Kidney epithelial cell (primary cell): ENCODE results near the gene HHIP. TPM values are rescaled to one million over a fixed set of nuclear protein-coding genes. Genes with fewer than 3 reads are reported as not detected.

Experiments used
- DNase-seq: peaks from one replicate; pipeline ENCODE4 v3.0.0-alpha.2; 2010; ENCODE audit warnings: low read depth
- H3K27me3 ChIP-seq: 2 replicates; pipeline ENCODE4 v1.6.0; 2011; ENCODE audit warnings: low read length; ENCODE audit not compliant: control insufficient read depth, insufficient read depth
- H3K36me3 ChIP-seq: 2 replicates; pipeline ENCODE4 v1.5.1; 2011; ENCODE audit warnings: low read length; ENCODE audit not compliant: control insufficient read depth, insufficient read depth
- H3K4me3 ChIP-seq: 2 replicates; pipeline ENCODE4 v1.5.1; 2011; ENCODE audit warnings: low read depth, mild to moderate bottlenecking, control low read depth, low read length
- total RNA-seq: library from RNA; depleted of rRNA; stranded (reverse); fragments of >200 nt; gene quantifications from 2 replicates; pipeline ENCODE4 v1.2.3, GENCODE V29; 2015
- TF ChIP-seq, protein P1 (sequence below): IDR thresholded peaks from 2 replicates; pipeline ENCODE4 v1.5.1; 2011; ENCODE audit warnings: mild to moderate bottlenecking, moderate library complexity, low read length, control low read depth, inconsistent platforms; ENCODE audit not compliant: insufficient read depth, poor library complexity, severe bottlenecking

HHIP gene
- total RNA-seq, 1 donor from 2014 or later: 0.54 TPM

DNA sequence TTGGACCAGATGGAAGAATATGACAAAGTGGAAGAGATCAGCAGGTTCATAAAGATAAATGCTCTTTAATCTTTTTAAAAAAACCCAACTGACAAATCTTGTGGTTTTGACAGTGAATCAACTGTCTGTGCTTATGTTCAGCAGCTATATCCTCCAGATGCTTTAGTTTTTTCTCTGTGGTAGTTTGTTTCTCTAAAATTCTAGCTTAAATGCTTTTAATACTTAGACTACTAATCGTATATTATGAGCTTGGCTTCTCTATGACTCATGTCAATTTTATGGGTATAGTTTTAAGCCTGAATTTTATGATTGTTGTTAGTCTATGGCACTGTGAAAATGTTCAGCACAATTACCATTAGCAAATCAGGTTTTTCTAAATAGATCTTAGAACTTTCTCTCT lies 12.9 kb downstream of the HHIP start:
- TF ChIP-seq, protein P1, sequence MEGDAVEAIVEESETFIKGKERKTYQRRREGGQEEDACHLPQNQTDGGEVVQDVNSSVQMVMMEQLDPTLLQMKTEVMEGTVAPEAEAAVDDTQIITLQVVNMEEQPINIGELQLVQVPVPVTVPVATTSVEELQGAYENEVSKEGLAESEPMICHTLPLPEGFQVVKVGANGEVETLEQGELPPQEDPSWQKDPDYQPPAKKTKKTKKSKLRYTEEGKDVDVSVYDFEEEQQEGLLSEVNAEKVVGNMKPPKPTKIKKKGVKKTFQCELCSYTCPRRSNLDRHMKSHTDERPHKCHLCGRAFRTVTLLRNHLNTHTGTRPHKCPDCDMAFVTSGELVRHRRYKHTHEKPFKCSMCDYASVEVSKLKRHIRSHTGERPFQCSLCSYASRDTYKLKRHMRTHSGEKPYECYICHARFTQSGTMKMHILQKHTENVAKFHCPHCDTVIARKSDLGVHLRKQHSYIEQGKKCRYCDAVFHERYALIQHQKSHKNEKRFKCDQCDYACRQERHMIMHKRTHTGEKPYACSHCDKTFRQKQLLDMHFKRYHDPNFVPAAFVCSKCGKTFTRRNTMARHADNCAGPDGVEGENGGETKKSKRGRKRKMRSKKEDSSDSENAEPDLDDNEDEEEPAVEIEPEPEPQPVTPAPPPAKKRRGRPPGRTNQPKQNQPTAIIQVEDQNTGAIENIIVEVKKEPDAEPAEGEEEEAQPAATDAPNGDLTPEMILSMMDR: no peak
- Histone ChIP-seq H3K4me3 (no peak overlapping the region), H3K36me3 (no peaks in the 10 kb centered on the region), H3K27me3 (no peaks in the 10 kb centered on the region)
- no peak for DNase-seq

DNA sequence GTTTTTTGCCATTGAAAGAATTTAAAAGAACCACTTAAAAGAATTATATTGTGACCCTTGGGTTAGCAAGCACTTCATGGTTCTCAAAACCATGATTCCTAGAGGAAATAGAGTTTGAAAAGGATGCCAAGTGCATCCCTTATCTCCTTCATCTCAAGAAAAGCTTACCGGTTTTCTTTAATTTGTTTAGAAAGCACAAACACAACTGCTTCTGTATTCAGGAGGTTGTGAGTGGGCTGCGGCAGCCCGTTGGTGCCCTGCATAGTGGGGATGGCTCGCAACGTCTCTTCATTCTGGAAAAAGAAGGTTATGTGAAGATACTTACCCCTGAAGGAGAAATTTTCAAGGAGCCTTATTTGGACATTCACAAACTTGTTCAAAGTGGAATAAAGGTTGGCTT lies 13.5 kb downstream of the HHIP start:
- Histone ChIP-seq H3K27me3 (no peaks in the 10 kb centered on the region), H3K36me3 (no peaks in the 10 kb centered on the region), H3K4me3 (no peak overlapping the region)
- TF ChIP-seq, protein P1: no peak
- DNase-seq: no peak

DNA sequence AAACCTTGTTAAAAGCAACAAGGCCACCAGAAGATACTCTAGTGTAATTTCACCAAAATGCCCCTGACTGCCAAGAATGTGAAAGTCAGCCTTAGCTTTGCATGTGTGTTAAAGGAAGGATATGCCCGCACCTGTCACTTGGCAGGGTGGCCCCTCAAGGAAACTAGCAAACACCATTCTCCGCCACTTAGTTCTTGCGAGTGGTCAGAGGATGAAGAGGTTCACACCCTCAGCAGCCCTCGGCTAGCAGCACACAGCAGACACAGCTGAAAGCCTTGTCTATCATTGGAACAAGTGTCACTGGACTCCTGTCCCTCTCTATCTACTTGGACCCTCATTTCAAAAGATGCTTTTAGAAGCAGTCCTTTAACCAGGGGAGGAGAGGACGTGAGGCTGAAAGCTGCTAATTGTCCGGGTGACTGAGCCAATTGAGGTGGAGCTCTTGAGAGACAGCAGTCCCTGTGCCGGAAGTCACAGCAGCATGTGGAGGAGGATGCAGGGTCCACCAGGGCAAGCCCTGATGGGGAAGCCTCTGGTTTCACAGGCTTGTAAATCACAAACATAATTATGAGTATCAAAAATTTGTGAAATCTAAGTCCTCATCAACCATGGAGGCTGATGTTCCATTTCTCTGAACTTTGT lies 18.0 kb downstream of the HHIP start:
- TF ChIP-seq, protein P1: no peak
- no peaks in the 10 kb centered on the region for H3K36me3 ChIP-seq
- no peaks in the 10 kb centered on the region for H3K27me3 ChIP-seq
- H3K4me3 ChIP-seq: no peak overlapping the region
- DNase-seq: no peak

DNA sequence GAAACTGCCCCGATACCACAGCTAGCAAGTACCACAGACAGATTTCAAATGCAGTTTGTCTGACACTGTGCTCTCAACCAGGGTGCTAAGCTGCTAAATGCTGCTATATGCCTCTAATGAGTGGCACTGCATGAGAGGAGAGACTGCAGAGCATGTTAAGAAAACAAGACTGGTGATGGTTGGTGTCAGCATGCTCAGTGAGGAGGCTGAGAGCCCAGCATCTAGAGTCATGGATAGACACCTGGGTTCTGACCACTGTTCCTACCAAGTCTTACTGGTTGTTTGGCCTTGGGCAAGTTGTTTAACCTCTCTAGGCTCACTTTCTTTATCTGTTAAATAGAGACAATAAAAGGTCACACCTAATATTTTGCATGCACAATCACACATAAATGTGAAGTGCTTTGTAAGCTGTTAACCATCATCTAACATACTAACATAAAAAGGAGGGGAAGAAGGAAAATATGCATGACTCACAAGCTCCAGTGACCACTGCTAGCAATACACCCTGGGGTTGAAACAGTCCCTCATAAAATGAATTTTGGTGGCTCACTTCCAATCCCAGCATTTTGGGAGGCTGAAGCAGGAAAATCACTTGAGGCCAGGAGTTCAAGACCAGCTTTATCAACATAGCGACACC lies 20.7 kb downstream of the HHIP start:
- Histone ChIP-seq H3K4me3 (no peak overlapping the region), H3K27me3 (no peaks in the 10 kb centered on the region), H3K36me3 (no peaks in the 10 kb centered on the region)
- TF ChIP-seq, protein P1: no peak
- DNase-seq: no peak

DNA sequence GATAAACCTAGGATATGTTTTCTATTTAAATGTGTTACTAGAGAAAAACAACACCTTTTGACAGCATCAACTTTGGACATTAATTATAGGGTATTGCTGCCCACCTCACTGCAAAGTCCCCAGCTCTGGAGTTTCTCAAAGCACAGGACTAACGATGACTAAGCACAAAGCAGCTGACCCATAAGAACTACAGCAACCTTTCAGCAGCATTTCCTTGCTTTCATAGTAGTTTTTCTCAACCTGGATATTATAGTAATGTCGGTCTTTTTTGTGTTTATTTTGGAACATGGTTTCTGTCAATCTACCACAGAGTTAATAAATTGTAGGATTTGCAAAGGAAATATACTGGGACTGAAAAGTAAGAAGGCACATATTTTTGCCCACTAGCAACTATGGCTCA lies 21.5 kb downstream of the HHIP start:
- TF ChIP-seq, protein P1: no peak
- no peak overlapping the region for H3K4me3 ChIP-seq
- peak; percentile 39 for DNase-seq
- no peaks in the 10 kb centered on the region for H3K27me3 ChIP-seq
- no peaks in the 10 kb centered on the region for H3K36me3 ChIP-seq

DNA sequence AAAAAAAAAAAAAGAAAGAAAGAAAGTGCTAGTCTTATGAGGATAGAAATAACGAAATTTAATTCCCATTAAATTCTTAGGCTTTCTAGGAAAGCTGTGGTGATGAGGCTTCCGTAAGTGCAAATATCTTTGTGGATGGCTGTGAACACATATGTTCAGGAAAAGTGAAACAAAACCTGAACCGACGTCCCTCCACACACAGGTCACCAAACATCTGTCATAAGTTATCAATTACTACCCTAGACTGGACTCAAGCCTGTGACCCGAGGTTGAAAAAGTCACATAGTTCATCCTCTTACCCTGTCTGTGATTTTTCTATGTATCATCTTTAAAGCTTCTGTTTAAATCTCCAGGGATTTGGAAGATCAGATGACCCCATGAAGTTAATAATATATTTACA lies 24.8 kb downstream of the HHIP start:
- TF ChIP-seq, protein P1: no peak
- Histone ChIP-seq H3K4me3 (no peak overlapping the region), H3K27me3 (no peaks in the 10 kb centered on the region), H3K36me3 (no peaks in the 10 kb centered on the region)
- DNase-seq: no peak
